IPS-NIHi7 (cell line): ENCODE data around the gene KSR1.

Experiments used
- DNase-seq: peaks from one replicate; pipeline ENCODE4 v3.0.0; 2012; ENCODE audit warnings: mixed read lengths; ENCODE audit errors: extremely low spot score

KSR1 gene

DNA sequence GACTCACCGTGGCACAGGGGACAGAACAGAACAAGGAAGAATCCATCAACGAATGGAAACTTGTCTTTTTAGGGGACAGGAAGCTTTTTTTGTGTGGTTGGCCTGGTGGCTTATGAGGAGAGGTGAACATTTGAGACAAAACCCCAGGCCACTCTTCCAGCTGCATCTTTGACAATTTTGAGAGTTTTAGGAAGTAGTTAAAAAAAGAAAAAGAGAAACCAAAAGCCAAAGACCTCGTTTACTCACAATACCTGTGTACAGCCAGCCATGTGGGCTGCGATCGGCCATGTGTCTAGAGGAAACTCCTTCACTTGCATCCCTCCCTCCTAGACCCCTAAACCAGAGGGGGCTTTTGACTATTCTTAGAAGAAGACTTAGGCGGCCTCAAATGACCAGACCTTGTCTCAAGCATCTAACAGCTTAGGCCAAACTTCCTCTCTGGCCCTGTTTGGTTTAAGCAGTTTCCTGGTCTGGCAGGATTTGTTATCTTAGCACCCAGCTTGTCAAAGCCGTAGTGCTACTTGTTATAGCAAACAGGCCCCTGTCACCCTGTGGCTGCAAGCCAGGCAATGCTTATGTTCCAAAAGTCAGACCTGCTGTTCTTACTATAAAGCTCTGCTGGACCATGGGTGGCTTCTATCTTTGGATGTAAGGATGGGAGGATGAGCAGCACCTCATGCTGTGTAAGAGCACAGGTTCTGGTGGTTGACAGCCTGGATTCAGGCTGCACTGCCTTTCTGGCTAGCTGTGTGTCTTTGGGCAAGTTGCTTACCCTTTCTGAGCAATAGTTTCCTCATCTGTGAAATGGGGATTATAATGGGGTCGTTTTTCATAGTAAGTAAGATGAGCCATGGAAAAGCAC is 17.7 kb downstream of the KSR1 start:
- no peak for DNase-seq

DNA sequence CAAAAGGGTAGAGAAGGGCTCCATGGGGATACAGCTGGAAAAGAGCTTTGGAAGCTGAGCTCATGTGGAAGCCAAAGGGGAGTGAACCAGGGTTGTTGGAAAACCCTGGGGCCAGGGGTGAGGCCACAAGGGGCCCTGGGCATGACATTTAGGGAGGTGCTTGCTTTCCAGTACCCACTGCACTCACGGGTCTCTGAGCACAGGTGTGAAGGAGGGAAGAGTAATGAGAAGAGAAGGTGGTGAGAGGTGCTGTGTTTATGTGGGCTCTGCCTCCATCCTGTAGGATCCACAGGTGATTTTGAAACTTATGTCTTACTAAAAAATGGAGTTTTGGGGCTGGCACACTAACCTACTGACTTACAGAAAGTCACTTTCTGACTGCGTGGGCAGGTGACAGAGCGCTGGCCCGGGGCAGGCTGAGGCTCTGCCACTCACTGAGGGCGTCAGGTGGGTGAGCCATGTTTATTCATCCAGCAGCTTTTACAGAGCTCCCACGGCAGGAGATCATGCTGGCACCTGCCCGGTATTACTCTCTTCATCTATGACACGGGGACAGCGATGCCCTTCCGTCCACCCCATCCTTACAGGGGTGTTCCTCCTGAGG is 18.9 kb downstream of the KSR1 start:
- DNase-seq, result no peak

DNA sequence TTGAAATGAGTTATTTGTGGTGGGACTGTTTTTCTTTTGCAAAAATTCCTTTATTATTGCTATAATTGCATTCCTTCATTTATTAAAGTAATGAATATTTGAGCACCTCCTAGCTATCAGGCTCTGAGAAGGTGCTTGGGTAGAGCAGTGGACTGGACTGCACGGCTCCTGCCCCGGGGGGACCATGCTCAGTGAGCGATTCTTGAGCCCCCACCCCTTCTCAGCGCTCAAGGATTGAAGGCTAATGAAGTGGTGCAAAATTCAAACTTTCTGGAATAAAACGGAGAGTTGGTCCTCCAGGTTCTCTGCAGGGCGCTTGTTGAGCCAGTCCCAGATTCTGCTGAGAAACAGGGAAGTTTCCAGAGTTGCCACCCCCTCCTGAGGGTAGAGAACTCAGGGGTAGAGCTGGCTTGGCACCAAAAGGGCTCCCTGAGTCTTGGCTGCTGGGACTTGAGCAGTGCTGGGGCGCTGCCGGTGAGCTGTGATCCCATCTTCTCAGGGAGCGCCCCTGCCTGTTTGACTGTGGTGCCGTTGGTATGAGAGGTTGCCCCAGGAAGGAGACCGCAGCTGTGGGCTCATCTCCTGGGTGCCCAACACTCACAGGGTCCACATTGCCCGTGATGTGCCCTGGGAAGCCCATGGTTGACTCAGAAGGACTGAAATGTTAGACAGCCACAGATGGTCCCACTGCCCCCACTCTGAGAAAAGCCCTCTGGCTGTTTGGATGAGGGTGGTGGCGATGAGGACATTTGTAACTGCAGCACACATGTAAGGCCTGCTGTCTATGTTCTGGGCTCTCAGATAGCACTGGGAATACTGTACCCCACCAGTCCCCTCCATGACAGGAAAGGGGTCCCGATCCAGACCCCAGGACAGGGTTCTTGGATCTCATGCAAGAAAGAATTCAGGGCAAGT is 20.0 kb downstream of the KSR1 start:
- DNase-seq, result no peak

- no peak for DNase-seq
These were observed 21.0 kb downstream of the KSR1 start for GRCh38 chr17:27477050-27477888.

DNA sequence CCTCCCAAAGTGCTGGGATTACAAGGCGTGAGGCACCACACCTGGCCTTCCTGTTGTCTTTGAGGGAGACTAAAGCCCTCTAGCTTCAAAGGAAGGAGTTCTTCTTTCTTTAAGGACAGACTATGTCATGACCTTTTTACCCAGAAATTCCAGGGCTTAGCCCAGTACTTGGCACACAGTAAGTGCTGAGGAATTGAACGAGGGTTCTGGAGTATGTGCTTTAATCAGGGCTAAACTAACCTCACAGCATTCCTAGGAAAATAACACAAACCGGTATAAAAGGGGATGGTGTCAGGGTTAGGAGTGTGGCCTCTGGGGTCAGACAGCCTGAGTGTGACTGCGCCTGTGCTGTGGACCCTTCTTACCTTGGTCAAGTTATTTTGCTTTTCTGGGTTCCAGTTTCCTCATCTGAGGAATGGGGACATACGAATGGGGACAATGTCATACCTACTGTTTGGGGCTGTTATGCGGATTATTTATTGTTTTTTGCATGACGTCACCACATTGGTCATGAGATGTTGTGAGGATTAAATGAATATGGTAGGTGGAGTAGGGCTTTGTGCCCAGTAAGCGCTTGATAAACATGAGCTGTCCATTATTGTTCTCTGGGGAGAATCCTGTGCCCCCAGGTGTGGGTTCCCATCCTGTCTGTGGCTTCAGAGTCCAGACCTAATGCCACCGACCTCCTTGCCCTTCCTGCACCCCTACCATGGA is 21.9 kb downstream of the KSR1 start:
- no peak for DNase-seq

GRCh38 chr17:27478901-27479538 is 22.8 kb downstream of the KSR1 start:
- DNase-seq, result no peak

GRCh38 chr17:27479838-27480237 is 23.6 kb downstream of the KSR1 start:
- no peak for DNase-seq

DNA sequence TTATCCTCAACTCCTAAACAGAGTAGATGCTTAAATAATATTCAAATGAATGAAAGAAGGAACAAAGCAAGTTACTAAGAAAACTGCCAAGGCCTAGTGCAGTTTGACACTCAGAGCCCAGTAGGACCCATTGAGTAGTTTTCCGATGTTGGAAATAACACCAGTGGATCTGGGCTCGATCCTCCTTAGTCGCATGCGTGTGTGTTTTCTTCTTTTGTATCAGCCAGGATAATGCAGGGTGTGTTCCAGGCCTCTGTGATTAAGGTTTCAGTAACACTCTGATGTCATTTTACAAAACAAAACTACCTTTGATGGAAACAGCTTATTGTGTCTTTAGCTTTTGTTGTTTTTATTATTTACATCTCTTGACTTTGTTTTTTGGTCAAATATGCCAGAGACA is 24.5 kb downstream of the KSR1 start:
- DNase-seq, result no peak

- DNase-seq, result no peak
These were observed 25.1 kb downstream of the KSR1 start for GRCh38 chr17:27481327-27481726.

DNA sequence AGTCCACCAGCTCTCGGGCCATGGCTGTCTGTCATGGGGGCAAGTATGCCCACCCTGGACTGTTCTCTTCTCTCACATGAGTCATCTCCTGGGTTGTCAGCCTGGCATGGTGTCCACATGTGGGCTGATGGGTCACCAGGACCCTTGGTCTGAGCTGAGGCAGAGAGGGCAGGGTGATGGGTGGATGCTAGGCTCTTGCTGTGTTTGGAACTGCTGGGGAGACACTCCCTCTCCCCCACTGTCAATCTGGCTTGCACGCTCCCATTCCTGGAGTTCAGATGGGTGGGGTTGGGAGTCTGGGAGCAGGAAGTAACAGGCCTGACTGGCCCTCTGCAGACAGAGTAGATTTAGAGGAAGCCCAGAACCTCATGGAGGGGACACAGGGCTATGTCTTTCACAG is 28.9 kb downstream of the KSR1 start:
- no peak for DNase-seq

DNA sequence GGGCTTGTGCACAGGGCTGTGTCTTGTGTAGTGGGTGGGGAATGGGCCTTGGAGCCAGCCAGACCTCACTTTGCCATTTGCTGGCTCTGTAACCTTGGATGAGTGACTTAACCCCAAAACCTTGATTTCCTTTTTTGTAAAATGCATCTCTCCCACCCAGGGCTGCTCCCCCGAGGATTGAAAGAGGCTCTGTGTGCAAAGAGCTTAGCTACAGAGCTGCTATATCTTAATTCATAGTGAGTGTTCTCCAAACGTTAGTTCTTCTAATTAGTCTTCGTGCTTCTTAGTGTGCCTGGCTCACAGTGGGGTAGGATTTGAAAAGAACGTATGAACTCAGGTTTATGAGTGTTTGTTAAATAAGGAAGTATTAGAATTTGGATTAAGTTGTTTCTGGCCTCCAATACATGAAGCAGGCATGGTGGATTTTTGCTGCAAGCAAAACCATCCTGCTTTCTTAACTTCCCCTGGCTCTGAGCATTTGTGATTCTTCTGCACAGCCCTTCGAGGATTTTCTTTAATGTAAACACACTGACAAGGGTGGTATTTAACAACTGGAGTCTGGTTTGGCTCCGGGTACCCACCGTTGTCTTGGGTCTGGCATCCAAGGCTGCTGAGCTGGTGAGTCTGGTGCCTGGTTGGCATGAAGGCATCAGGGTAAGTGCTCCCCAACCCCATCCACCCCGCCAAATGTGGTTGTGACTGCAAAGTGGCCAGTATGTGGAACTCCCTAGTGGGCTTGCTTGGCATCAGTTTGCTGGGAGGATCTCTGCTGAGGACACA is 29.7 kb downstream of the KSR1 start:
- DNase-seq, result no peak

DNA sequence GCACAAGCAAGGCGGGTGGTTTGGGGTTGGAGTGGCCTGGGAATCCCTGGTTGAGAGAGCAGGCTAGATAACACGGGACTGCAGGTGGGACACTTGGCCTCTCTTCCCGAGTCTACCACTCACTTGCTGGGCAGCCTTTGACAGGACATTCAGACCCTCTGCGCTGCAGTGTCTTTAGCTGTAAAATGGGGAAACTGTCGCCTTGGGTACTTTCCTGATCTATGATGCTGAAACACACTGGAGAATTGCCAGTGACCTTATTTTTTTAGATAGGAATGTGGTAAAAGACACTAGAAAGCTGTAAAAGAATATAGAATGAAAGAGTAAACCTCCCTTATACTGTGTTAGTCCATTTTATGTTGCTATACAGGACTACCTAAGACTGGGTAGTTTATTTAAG is 30.5 kb downstream of the KSR1 start:
- no peak for DNase-seq

- no peak for DNase-seq
These were observed 32.0 kb downstream of the KSR1 start for GRCh38 chr17:27488231-27488630.

DNA sequence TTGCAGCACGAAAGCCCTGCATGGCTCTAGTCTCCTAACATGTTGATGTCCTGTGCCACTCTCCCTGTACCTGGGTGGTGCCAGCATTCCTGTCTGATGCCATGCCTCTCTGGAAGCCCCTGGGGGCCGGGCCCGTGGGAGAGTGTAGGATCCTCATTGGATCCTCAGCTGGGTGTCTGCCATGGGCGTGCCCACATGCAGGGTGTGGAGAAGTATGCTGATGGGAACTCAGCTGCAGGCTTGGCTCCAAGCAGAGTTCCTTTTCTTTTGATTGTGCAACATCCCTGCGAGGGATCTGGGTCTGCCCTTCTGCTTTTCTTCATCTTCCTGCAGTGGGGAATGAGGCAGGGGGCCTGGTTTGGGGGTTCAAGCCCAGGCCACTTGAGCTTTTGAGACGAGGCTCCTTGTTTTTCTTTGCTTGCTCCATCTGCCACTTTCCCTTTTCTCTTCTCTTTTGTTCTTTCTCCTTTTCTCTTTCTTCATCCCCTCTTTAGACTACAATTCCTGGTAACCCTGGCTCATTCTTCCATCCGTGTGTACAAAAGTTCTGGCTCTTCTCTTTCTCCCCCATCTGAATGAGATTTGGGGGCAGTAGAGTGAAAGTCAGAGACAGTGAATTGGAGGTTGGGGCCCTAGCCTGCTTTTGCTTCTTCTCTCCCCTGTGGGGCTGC is 32.9 kb downstream of the KSR1 start:
- no peak for DNase-seq

- no peak for DNase-seq
These were observed 34.1 kb downstream of the KSR1 start for GRCh38 chr17:27490391-27490790.

GRCh38 chr17:27491713-27492190 is 35.5 kb downstream of the KSR1 start:
- no peak for DNase-seq

DNA sequence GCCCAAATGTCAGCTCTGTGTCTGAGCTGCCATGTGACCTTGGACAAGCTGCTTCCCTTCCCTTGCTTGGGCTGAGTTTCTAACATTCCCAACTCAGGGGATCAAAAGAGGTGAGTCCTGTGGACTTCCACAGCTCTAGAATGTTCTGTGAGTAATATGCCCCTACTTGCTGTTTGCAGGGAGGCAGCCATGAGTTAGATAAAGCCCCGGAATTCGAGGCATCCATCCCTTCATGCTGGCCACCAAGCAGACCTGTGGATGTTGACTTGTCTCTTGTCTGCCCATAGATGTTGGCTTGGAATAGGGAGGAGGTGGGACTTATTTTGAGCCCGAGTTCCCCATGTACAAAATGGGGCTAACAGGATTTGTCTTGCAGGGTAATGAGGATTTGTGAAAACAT is 36.2 kb downstream of the KSR1 start:
- DNase-seq, result no peak

DNA sequence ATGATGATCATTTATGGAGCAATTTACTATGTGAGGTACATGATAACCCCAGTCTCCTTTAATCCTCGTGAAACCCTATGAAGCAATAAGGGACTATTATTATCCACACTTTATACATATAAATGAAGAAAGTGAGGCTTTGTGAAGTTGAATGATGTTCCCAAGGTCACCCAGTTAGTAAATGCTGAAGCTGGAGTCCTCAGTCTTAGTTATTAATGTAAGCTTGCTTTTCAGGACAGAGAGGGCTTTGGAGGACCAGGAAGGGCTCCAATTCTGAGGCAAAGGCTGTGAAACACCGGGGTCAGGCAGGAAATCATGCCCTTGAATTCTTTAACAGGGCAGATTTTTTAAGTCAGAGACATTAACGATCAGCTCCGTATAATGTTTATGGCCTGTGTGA is 36.8 kb downstream of the KSR1 start:
- no peak for DNase-seq
